ENCODE data around the gene PRTFDC1.

Gene PRTFDC1

DNA sequence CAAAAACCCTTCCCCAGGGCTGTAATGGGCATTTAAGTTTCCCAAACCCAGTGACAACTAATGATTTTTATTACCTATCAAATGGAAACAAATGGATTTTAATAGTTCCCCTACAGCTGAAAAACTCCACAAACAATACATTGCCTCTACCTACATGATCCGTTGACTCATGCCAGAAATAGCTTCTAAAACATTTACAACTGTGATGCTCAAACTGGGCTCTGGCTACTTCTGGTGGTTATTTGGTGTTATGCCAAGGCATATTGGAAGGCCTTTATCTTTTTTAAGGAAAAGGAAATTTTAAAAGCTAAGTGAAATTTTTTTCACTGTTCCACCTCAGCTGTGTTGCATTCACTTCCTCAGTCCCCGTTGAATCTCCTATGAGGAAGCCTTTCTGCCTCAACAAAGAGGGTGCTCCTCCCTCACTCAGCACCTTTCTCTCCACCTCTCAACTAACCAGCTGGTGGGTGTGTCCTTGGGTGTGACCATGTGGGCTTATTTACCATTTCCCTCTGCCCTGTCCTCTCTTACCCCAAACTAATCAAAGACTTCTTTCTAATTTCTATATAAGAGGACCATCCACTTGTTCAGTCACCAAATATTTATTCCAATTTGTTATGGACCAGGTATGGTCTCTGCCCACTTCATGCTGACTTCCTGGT, 82.9 kb downstream of the PRTFDC1 start:
- H3K27me3 ChIP-seq (ENCODE audit: control insufficient read depth in 1 of 2, insufficient read depth in 2 of 2, low read length in 2 of 2): no peaks in the 10 kb centered on the region
- H3K27ac ChIP-seq (ENCODE audit: low read depth, low read length): no peak overlapping the region
- no peak overlapping the region for H3K4me3 ChIP-seq (ENCODE audit: low read depth in 1 of 2, low read length in 2 of 2)
- no peaks in the 10 kb centered on the region for H3K36me3 ChIP-seq (ENCODE audit: control insufficient read depth in 1 of 2, insufficient read depth in 2 of 2, low read length in 2 of 2)
- no peaks in the 10 kb centered on the region for H3K9me3 ChIP-seq (ENCODE audit: control insufficient read depth in 1 of 2, low read length in 2 of 2)
- peaks cover 0 to 7% of the 10 kb centered on the region in 2 donors for H3K4me1 ChIP-seq (ENCODE audit: control insufficient read depth in 1 of 2, insufficient read depth in 2 of 2, low read length in 2 of 2)
- H3K9ac ChIP-seq (ENCODE audit: low read depth in 1 of 2, low read length in 2 of 2): no peak overlapping the region

DNA sequence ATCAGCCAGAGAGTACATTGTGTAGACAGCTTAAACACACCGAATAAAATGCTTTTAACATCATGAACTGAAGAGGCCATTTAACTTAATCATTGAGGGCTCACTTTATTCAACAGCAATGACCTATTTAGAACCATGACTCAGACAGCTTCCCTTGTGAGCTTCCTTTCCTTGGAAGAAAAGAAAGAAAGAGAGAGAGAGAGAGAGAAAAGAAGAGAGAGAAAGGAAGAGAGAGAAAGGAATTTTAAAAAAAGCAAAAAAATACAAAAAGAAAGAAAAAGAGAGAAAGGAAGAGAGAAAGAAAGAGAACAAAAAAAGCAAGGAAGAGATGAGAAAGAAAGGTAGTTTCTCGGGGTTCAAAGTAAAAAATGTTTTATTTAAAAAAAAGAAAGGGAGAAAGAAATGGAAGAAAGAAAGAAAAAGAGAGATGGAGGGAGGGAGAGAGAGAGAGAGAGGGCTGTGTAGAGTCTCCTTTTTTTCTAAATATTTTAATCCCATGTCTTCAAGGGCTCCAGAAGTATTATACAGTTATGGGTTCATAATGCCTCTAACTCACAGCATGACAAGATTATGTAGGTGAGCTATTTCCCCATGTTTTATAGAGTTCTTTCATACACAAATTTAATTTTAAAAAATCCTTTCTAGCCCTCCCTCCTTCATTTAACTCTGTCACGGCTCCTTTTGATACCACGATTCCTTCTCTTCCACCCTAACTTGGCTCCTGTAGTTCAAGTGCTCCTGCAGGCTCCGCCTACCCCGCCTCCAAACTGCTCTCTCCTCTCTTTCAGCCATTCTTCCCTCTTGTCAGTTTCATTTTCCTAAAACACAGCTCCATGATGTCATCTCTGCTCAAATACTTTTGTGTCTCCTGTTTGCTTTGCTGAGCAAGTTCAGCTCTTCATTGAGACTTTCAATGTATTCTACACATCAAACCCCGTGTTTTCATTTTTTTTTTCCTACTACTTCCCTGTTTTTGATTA, 85.5 kb downstream of the PRTFDC1 start:
- Histone ChIP-seq H3K9me3 (ENCODE audit: control insufficient read depth in 1 of 2, low read length in 2 of 2) (no peaks in the 10 kb centered on the region), H3K4me3 (ENCODE audit: low read depth in 1 of 2, low read length in 2 of 2) (no peak overlapping the region), H3K36me3 (ENCODE audit: control insufficient read depth in 1 of 2, insufficient read depth in 2 of 2, low read length in 2 of 2) (no peaks in the 10 kb centered on the region), H3K27ac (ENCODE audit: low read depth, low read length) (no peak overlapping the region), H3K9ac (ENCODE audit: low read depth in 1 of 2, low read length in 2 of 2) (no peak overlapping the region), H3K27me3 (ENCODE audit: control insufficient read depth in 1 of 2, insufficient read depth in 2 of 2, low read length in 2 of 2) (no peaks in the 10 kb centered on the region), H3K4me1 (ENCODE audit: control insufficient read depth in 1 of 2, insufficient read depth in 2 of 2, low read length in 2 of 2) (no peaks in the 10 kb centered on the region)

DNA sequence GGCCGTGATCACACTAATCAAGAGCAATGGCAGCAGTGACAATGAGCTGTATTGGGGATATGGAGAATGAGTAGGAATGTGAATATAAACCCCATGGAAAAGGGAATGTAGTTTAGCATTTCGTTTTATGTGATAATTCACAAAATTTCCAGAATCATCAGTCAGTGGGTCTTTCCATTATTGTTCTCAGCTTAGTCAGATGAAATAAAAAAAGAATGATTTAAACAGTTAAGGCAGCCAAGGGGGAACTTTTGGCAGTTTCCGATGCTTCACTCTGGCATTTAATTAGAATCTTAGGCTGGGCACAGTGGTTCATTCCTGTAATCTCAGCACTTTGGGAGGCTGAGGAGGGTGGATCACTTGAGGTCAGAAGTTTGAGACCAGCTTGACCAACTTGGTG, 86.6 kb downstream of the PRTFDC1 start:
- H3K36me3 ChIP-seq (ENCODE audit: control insufficient read depth in 1 of 2, insufficient read depth in 2 of 2, low read length in 2 of 2): no peaks in the 10 kb centered on the region
- H3K9me3 ChIP-seq (ENCODE audit: control insufficient read depth in 1 of 2, low read length in 2 of 2): no peaks in the 10 kb centered on the region
- no peak overlapping the region for H3K9ac ChIP-seq (ENCODE audit: low read depth in 1 of 2, low read length in 2 of 2)
- no peak overlapping the region for H3K4me3 ChIP-seq (ENCODE audit: low read depth in 1 of 2, low read length in 2 of 2)
- H3K27ac ChIP-seq (ENCODE audit: low read depth, low read length): no peak overlapping the region
- no peaks in the 10 kb centered on the region for H3K27me3 ChIP-seq (ENCODE audit: control insufficient read depth in 1 of 2, insufficient read depth in 2 of 2, low read length in 2 of 2)
- no peaks in the 10 kb centered on the region for H3K4me1 ChIP-seq (ENCODE audit: control insufficient read depth in 1 of 2, insufficient read depth in 2 of 2, low read length in 2 of 2)

DNA sequence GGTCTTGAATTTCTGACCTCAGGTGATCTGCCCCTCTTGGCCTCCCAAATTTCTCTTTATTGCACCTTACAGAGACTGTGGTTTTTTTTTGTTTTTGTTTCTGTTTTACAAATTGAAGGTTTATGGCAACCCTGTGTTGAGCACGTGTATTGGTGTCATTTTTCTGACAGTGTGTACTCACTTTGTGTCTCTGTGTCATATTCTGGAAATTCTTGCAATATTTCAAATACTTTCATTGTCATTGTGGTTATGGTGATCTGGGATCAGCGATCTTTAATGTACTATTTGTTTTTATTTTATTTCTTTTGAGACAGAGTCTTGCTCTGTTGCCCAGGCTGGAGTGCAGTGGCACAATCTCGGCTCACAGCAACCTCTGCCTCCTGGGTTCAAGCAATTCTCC, 89.8 kb downstream of the PRTFDC1 start:
- Histone ChIP-seq H3K9ac (ENCODE audit: low read depth in 1 of 2, low read length in 2 of 2) (no peak overlapping the region), H3K36me3 (ENCODE audit: control insufficient read depth in 1 of 2, insufficient read depth in 2 of 2, low read length in 2 of 2) (no peaks in the 10 kb centered on the region), H3K4me1 (ENCODE audit: control insufficient read depth in 1 of 2, insufficient read depth in 2 of 2, low read length in 2 of 2) (no peaks in the 10 kb centered on the region), H3K4me3 (ENCODE audit: low read depth in 1 of 2, low read length in 2 of 2) (no peak overlapping the region), H3K27ac (ENCODE audit: low read depth, low read length) (no peak overlapping the region), H3K27me3 (ENCODE audit: control insufficient read depth in 1 of 2, insufficient read depth in 2 of 2, low read length in 2 of 2) (no peaks in the 10 kb centered on the region), H3K9me3 (ENCODE audit: control insufficient read depth in 1 of 2, low read length in 2 of 2) (no peaks in the 10 kb centered on the region)

DNA sequence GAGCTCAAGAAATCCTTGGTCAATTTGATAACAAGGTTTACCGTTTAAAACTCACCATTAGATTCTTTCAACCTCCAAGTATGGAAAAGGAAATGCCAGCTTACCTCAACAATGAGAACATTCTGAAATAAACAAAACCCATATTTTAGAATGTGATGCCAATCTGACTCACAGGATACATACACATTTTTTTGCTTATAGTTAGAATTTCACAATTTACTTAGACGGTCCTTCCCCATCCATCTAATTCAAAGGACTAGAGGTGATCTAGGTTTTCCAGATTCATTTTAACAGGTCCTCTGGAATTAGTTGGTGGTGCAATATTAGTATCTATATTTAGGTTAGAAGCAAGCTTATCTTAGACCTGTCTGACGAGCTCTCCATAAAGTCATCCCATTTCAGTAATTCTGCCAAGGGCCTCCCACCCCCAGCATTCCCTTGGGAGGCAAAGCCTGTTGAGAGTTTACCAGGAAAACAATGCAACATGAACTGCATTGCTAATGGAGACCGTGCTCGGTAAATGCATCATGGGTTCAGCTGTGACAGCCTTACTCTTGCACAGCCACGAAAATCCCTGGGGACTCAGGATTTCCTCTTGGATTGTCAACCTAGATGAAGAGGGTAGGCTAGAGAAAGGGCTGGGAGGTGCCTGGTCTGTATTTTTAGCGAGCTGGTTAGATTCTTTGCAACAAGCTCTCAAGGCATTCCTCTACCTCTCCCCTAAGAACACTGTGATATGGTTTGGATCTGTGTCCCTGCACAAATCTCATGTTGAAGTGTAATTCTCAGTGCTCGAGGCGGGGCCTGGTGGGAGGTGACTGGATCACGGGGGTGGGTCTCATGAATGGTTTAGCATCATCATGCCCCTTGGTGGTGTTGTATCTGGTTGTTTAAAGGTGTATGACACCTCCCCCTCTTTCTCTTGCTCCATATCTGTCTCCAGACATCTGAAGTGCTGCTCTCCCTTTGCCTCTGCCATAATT, 93.8 kb downstream of the PRTFDC1 start:
- no peak overlapping the region for H3K9ac ChIP-seq (ENCODE audit: low read depth in 1 of 2, low read length in 2 of 2)
- H3K36me3 ChIP-seq (ENCODE audit: control insufficient read depth in 1 of 2, insufficient read depth in 2 of 2, low read length in 2 of 2): no peaks in the 10 kb centered on the region
- no peak overlapping the region for H3K27ac ChIP-seq (ENCODE audit: low read depth, low read length)
- H3K27me3 ChIP-seq (ENCODE audit: control insufficient read depth in 1 of 2, insufficient read depth in 2 of 2, low read length in 2 of 2): no peaks in the 10 kb centered on the region
- H3K4me1 ChIP-seq (ENCODE audit: control insufficient read depth in 1 of 2, insufficient read depth in 2 of 2, low read length in 2 of 2): no peaks in the 10 kb centered on the region
- no peak overlapping the region for H3K4me3 ChIP-seq (ENCODE audit: low read depth in 1 of 2, low read length in 2 of 2)
- no peaks in the 10 kb centered on the region for H3K9me3 ChIP-seq (ENCODE audit: control insufficient read depth in 1 of 2, low read length in 2 of 2)

DNA sequence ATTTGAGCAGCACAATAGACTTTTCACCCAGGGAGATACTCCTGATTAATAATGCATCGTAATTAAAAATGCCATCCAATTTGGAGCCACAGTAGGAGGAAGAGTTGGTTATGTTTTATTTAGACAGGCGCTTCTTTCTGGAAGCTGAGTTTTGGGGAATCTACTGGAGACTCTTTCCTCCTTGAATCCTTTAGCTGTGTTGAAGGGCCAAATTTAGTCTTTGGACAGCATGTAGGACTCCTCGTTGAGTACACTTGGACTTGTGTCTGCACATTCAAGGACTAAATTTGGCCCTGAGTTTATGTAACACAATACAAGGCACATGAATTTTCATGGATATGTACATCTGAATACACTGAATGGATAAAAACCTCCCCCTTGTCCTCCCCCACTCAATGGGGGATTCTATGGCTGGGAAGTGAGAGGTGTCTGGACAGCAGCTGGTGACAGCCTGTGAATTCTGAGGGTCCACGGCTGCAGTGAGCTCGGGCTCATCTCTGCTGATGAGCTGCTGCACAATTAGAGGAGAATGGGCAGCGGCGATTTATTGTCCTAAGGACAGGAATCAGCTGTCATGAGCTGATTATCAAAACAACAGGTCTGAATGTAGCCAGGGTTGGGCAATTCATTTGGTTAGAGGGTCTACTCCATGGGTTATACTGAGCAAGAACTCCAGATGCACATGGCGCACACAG, 95.2 kb downstream of the PRTFDC1 start:
- no peaks in the 10 kb centered on the region for H3K36me3 ChIP-seq (ENCODE audit: control insufficient read depth in 1 of 2, insufficient read depth in 2 of 2, low read length in 2 of 2)
- no peaks in the 10 kb centered on the region for H3K9me3 ChIP-seq (ENCODE audit: control insufficient read depth in 1 of 2, low read length in 2 of 2)
- H3K27ac ChIP-seq (ENCODE audit: low read depth, low read length): no peak overlapping the region
- H3K9ac ChIP-seq (ENCODE audit: low read depth in 1 of 2, low read length in 2 of 2): no peak overlapping the region
- H3K4me3 ChIP-seq (ENCODE audit: low read depth in 1 of 2, low read length in 2 of 2): no peak overlapping the region
- H3K4me1 ChIP-seq (ENCODE audit: control insufficient read depth in 1 of 2, insufficient read depth in 2 of 2, low read length in 2 of 2): no peaks in the 10 kb centered on the region
- H3K27me3 ChIP-seq (ENCODE audit: control insufficient read depth in 1 of 2, insufficient read depth in 2 of 2, low read length in 2 of 2): no peaks in the 10 kb centered on the region

DNA sequence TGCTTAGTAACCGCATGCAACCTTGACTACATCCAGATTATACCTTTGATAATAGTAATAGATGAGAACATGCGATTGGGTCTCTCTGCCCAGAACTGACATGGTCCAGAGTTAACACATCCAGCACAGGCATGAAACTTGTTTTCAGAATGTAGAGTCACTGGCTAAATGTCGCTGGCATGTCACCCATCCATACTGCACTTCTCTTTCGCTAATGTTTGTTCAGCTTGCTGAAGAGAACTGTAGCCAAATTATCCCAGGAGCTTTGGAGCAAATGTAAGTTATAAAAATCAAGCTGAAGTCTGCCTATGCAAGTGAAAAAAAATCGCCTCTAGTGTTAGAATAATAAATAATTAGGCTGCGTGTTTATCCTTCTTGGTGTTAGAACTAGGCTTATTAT, 98.2 kb downstream of the PRTFDC1 start:
- Histone ChIP-seq H3K27me3 (ENCODE audit: control insufficient read depth in 1 of 2, insufficient read depth in 2 of 2, low read length in 2 of 2) (no peaks in the 10 kb centered on the region), H3K27ac (ENCODE audit: low read depth, low read length) (no peak overlapping the region), H3K9ac (ENCODE audit: low read depth in 1 of 2, low read length in 2 of 2) (no peak overlapping the region), H3K4me1 (ENCODE audit: control insufficient read depth in 1 of 2, insufficient read depth in 2 of 2, low read length in 2 of 2) (peaks cover 0 to 9% of the 10 kb centered on the region in 2 donors), H3K4me3 (ENCODE audit: low read depth in 1 of 2, low read length in 2 of 2) (no peak overlapping the region), H3K9me3 (ENCODE audit: control insufficient read depth in 1 of 2, low read length in 2 of 2) (no peaks in the 10 kb centered on the region), H3K36me3 (ENCODE audit: control insufficient read depth in 1 of 2, insufficient read depth in 2 of 2, low read length in 2 of 2) (no peaks in the 10 kb centered on the region)

DNA sequence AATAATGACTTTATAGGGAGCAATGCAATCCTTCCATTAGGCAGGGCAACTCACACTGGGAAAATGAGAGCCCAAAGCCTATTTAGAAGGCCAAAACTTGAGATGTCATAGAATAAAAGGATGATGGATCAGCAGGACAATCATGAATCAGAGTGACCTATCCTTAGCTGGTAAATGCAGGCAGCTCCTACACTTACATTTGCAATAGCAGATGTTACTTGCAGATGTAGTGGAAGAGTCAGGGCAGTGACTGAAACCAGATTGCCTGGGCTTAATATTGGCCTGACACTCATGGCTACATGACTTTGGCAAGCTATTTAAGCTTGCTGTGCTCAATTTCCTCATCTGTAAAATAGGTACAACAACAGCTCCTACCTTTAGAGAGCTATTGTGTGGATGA, 98.7 kb downstream of the PRTFDC1 start:
- no peak overlapping the region for H3K9ac ChIP-seq (ENCODE audit: low read depth in 1 of 2, low read length in 2 of 2)
- H3K27ac ChIP-seq (ENCODE audit: low read depth, low read length): no peak overlapping the region

DNA sequence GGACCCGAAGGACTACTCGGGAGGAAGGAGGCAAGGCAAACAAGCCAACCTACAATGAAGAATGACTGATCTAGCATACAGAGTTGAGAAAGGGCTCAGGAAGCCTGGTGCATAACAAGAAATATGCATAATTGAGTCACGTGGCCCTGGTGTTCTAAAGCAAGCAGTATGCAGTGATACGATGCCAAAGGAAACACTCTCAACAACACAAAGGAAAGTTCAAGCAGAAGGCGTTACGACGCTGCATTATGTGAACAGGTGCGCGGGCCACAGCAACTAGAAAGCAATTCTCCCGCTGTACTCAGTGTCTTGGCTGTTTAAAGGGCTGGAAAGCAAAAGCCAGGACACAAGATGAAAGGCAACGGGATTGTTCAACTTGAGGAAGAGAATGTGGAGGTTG, 100.8 kb downstream of the PRTFDC1 start:
- Histone ChIP-seq H3K4me3 (ENCODE audit: low read depth in 1 of 2, low read length in 2 of 2) (no peak overlapping the region), H3K36me3 (ENCODE audit: control insufficient read depth in 1 of 2, insufficient read depth in 2 of 2, low read length in 2 of 2) (no peaks in the 10 kb centered on the region), H3K4me1 (ENCODE audit: control insufficient read depth in 1 of 2, insufficient read depth in 2 of 2, low read length in 2 of 2) (peaks cover 0 to 23% of the 10 kb centered on the region in 2 donors), H3K9me3 (ENCODE audit: control insufficient read depth in 1 of 2, low read length in 2 of 2) (no peaks in the 10 kb centered on the region), H3K27me3 (ENCODE audit: control insufficient read depth in 1 of 2, insufficient read depth in 2 of 2, low read length in 2 of 2) (no peaks in the 10 kb centered on the region), H3K9ac (ENCODE audit: low read depth in 1 of 2, low read length in 2 of 2) (no peak overlapping the region), H3K27ac (ENCODE audit: low read depth, low read length) (no peak overlapping the region)

More for the DNA sequence above, 98.7 kb downstream of the PRTFDC1 start:
- Histone ChIP-seq H3K9me3 (ENCODE audit: control insufficient read depth in 1 of 2, low read length in 2 of 2) (no peaks in the 10 kb centered on the region), H3K4me1 (ENCODE audit: control insufficient read depth in 1 of 2, insufficient read depth in 2 of 2, low read length in 2 of 2) (peaks cover 0 to 15% of the 10 kb centered on the region in 2 donors), H3K4me3 (ENCODE audit: low read depth in 1 of 2, low read length in 2 of 2) (no peak overlapping the region), H3K27me3 (ENCODE audit: control insufficient read depth in 1 of 2, insufficient read depth in 2 of 2, low read length in 2 of 2) (no peaks in the 10 kb centered on the region), H3K36me3 (ENCODE audit: control insufficient read depth in 1 of 2, insufficient read depth in 2 of 2, low read length in 2 of 2) (no peaks in the 10 kb centered on the region)
